GM12891 (cell line): Measurements from ENCODE around the gene CTTN.

ENCODE experiments used
- POLR2A ChIP-seq: IDR thresholded peaks from 2 replicates; pipeline ENCODE4 v1.6.1; 2011; ENCODE audit warnings: low read depth, low read length, control low read depth
- POLR2AphosphoS5 ChIP-seq: IDR thresholded peaks from 2 replicates; pipeline ENCODE4 v1.6.1; 2011; ENCODE audit warnings: low read depth, low read length, control low read depth

DNA sequence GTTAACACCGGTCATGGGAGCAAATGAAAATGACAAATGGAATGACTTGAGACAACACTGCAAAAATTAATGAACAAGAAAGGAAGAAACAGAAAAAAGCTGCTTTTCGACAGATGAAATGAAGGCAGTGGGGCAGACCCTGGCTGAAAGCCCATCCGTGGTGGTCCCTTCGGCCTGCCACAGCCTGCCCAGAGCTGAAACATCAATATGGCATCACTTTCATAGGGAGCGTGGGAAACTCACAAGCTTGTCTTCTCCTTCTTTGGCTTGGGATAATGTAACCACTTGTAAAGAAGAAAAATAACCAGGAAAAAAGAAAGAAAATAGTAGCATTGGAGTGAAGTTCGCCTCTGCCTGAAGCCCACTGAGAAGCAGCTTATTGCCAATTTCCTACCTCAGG is 78.8 kb downstream of the CTTN start:
- TF ChIP-seq POLR2A (no peak), POLR2AphosphoS5 (no peak)
